ENCODE data around the gene CFD.

GRCh38 chr19:814152-815078, 45.0 kb upstream of the CFD start:
- TF ChIP-seq GABPA (IDR thresholded peaks at IDR 0.05; ENCODE audit: low read depth) (no peak), CTCF (IDR thresholded peaks at IDR 0.05; ENCODE audit: insufficient read depth, low read length) (no peak), POLR2AphosphoS5 (IDR thresholded peaks at IDR 0.05; ENCODE audit: low read depth) (peak; percentile 82), SPI1 (IDR thresholded peaks at IDR 0.05; ENCODE audit: borderline replicate concordance, low read depth) (no peak)
- TF ChIP-seq, protein P1, sequence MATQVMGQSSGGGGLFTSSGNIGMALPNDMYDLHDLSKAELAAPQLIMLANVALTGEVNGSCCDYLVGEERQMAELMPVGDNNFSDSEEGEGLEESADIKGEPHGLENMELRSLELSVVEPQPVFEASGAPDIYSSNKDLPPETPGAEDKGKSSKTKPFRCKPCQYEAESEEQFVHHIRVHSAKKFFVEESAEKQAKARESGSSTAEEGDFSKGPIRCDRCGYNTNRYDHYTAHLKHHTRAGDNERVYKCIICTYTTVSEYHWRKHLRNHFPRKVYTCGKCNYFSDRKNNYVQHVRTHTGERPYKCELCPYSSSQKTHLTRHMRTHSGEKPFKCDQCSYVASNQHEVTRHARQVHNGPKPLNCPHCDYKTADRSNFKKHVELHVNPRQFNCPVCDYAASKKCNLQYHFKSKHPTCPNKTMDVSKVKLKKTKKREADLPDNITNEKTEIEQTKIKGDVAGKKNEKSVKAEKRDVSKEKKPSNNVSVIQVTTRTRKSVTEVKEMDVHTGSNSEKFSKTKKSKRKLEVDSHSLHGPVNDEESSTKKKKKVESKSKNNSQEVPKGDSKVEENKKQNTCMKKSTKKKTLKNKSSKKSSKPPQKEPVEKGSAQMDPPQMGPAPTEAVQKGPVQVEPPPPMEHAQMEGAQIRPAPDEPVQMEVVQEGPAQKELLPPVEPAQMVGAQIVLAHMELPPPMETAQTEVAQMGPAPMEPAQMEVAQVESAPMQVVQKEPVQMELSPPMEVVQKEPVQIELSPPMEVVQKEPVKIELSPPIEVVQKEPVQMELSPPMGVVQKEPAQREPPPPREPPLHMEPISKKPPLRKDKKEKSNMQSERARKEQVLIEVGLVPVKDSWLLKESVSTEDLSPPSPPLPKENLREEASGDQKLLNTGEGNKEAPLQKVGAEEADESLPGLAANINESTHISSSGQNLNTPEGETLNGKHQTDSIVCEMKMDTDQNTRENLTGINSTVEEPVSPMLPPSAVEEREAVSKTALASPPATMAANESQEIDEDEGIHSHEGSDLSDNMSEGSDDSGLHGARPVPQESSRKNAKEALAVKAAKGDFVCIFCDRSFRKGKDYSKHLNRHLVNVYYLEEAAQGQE (IDR thresholded peaks at IDR 0.05; ENCODE audit: insufficient replicate concordance, low read depth) = no peak
